ENCODE data around the gene SLC39A9. TPM values are rescaled to one million over a fixed set of nuclear protein-coding genes. Genes with fewer than 3 reads are reported as not detected.

SLC39A9 gene
- total RNA-seq, 1 experiment from 2014 or later: 39.8 TPM

DNA sequence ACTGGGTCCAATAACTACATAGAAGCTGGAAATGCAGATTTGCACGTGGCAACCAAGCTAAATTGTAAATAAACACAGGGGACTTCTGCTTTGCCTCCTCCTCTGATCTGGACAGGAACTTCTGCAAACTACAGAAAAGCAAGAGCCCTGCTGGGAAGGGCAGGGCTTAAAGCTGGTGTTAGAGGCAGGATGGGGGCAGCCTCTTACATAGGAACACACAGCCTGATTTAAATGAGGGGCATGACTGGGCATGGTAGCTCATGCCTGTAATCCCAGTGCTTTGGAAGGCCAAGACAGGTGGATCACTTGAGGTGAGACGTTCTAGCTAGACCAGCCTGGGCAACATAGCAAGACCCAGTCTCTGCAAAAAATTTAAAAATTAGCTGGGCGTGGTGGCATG, 47.1 kb upstream of the SLC39A9 start:
- TF ChIP-seq, protein P1, sequence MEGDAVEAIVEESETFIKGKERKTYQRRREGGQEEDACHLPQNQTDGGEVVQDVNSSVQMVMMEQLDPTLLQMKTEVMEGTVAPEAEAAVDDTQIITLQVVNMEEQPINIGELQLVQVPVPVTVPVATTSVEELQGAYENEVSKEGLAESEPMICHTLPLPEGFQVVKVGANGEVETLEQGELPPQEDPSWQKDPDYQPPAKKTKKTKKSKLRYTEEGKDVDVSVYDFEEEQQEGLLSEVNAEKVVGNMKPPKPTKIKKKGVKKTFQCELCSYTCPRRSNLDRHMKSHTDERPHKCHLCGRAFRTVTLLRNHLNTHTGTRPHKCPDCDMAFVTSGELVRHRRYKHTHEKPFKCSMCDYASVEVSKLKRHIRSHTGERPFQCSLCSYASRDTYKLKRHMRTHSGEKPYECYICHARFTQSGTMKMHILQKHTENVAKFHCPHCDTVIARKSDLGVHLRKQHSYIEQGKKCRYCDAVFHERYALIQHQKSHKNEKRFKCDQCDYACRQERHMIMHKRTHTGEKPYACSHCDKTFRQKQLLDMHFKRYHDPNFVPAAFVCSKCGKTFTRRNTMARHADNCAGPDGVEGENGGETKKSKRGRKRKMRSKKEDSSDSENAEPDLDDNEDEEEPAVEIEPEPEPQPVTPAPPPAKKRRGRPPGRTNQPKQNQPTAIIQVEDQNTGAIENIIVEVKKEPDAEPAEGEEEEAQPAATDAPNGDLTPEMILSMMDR (conservative IDR thresholded peaks at IDR 0.05): no peak
- no CpG with 5 or more reads among the region's 3 CpGs for WGBS (ENCODE audit: extremely low coverage, insufficient read length, low lambda C conversion rate)
- H3K18ac ChIP-seq (ENCODE audit: insufficient read length, low read depth, low read length): no peak overlapping the region
- H2BK120ac ChIP-seq (ENCODE audit: low read depth, low read length, poor library complexity, severe bottlenecking): no peak overlapping the region
- H3K79me2 ChIP-seq (ENCODE audit: insufficient read depth, low read length): peaks cover 2% of the 10 kb centered on the region; the same call in 1 of the 2 replicates
- no peak overlapping the region for H3K23ac ChIP-seq (ENCODE audit: insufficient read length, low read depth, low read length)
- Mint-ChIP-seq H3K36me3 (ENCODE audit: insufficient read depth in 1 of 3, low read depth in 3 of 3) (no peaks in the 10 kb centered on the region), H3K27me3 (ENCODE audit: low read depth) (no peaks in the 10 kb centered on the region; the same call in 1 of the 2 replicates), H3K9me3 (no peaks in the 10 kb centered on the region), H3K4me1 (peaks cover 21 to 34% of the 10 kb centered on the region in 2 experiments), H3K27ac (no peak overlapping the region), H3K4me3 (no peak overlapping the region; a peak in 1 of 5 replicates)
- H3K14ac ChIP-seq (ENCODE audit: insufficient read depth, low read length): no peak overlapping the region
- no peak overlapping the region for H4K5ac ChIP-seq (ENCODE audit: insufficient read length, low read depth, low read length)
- no peak overlapping the region for H2BK5ac ChIP-seq (ENCODE audit: insufficient read length, low read length)
- no peaks in the 10 kb centered on the region for H3K23me2 ChIP-seq (ENCODE audit: insufficient read length, low read depth, low read length, poor library complexity, severe bottlenecking)
- no peak overlapping the region for H4K91ac ChIP-seq (ENCODE audit: insufficient read length, low read depth, low read length)
- H2AFZ ChIP-seq (ENCODE audit: low read length): no peak overlapping the region
- no peak overlapping the region for H3K27ac ChIP-seq (ENCODE audit: insufficient read length, low read depth, low read length)
- no peaks in the 10 kb centered on the region for H3K79me1 ChIP-seq (ENCODE audit: insufficient read depth, low read depth, low read length, poor library complexity, severe bottlenecking)
- no peaks in the 10 kb centered on the region for H4K20me1 ChIP-seq (ENCODE audit: control insufficient read depth, insufficient read depth, insufficient read length)
- H3K4ac ChIP-seq (ENCODE audit: low read depth, low read length): no peak overlapping the region
- H3K9ac ChIP-seq (ENCODE audit: extremely low read depth, insufficient read length, low read length): no peak overlapping the region
- H3K27me3 ChIP-seq (ENCODE audit: insufficient read depth, low read length): no peaks in the 10 kb centered on the region
- H4K8ac ChIP-seq (replicated peaks; ENCODE audit: insufficient read length, low read depth, low read length): no peak overlapping the region
- no peak overlapping the region for H2BK12ac ChIP-seq (ENCODE audit: insufficient read length, low read depth, low read length)
- no peak overlapping the region for H2BK15ac ChIP-seq (ENCODE audit: low read depth, low read length)
- no peak overlapping the region for H2BK20ac ChIP-seq (ENCODE audit: low read depth, low read length, poor library complexity, severe bottlenecking)
- no peak overlapping the region for H3T11ph ChIP-seq (ENCODE audit: low read length)
- H3K9me3 ChIP-seq (ENCODE audit: control insufficient read depth, low read depth, low read length): no peaks in the 10 kb centered on the region
- no peak overlapping the region for H3K56ac ChIP-seq (ENCODE audit: insufficient read length, low read depth, low read length)
- no peak for DNase-seq
- no peak overlapping the region for H3K4me2 ChIP-seq (ENCODE audit: insufficient read depth, insufficient read length, low read length)
- no peaks in the 10 kb centered on the region for H3K4me1 ChIP-seq (ENCODE audit: insufficient read depth, low read length)
- H2AK5ac ChIP-seq (ENCODE audit: insufficient read length, low read length): no peak overlapping the region
